GM19240 (cell line): Measurements from ENCODE around the gene TMEM158.

Experiments used
- DNase-seq: peaks from one replicate; pipeline ENCODE4 v3.0.0; 2011; ENCODE audit warnings: low spot score; ENCODE audit not compliant: insufficient read length

The TMEM158 gene

DNA sequence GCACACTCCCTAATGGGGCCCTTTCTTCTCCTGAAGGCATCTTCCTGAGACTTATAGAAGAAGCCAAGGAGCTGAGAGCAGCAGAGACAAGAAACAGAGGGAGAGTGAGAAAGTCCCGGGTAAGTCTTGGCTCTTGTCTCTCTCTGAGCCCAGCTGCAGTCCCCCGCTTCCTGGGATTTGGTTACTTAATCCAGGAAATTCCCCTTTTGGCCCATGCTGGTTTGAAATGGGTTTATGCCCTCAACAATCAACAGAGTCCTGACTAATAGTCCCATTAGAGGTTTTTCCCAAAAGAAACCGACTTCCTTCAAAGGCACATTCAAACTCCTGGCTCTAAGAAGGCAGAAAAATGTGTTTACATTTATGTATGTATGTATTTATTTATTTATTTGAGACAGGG, 22.0 kb downstream of the TMEM158 start:
- DNase-seq = no peak

DNA sequence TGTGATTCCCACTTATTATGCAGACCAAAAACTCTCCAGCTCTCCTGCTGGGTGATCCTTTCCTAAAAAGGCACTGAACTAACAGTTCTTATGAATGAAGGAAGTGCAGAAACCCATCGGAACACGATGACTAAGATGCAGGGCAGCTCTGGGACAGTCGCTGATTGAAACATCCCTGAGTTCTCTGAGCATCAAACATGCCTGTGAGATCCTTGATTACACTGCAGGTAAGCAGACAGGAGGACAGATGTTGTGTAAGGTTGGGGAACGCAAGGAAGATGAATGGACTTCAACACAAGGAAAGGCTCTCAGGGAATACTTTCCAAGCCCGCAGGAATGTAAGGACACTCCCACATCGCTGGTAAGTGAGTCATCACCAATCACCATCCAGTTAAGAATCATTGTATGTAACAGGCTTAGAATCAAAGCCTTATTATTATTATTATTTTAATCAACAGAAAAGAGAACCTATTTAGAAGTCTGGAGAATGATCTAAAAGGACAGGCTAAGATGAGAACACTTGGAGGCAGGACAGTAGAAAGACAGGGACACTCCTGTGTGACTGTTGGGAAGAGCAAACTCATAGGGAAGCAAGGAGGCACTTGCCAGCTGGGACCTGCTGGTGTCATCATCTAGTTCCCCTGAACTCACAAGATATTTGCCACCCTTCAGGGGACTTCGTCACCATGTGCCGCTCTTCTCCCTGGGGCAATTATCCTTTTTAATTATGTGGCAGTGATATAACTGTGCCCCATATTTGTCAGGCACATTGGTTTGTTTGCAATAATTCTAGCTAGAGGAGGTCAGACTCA, 26.0 kb downstream of the TMEM158 start:
- DNase-seq = no peak

DNA sequence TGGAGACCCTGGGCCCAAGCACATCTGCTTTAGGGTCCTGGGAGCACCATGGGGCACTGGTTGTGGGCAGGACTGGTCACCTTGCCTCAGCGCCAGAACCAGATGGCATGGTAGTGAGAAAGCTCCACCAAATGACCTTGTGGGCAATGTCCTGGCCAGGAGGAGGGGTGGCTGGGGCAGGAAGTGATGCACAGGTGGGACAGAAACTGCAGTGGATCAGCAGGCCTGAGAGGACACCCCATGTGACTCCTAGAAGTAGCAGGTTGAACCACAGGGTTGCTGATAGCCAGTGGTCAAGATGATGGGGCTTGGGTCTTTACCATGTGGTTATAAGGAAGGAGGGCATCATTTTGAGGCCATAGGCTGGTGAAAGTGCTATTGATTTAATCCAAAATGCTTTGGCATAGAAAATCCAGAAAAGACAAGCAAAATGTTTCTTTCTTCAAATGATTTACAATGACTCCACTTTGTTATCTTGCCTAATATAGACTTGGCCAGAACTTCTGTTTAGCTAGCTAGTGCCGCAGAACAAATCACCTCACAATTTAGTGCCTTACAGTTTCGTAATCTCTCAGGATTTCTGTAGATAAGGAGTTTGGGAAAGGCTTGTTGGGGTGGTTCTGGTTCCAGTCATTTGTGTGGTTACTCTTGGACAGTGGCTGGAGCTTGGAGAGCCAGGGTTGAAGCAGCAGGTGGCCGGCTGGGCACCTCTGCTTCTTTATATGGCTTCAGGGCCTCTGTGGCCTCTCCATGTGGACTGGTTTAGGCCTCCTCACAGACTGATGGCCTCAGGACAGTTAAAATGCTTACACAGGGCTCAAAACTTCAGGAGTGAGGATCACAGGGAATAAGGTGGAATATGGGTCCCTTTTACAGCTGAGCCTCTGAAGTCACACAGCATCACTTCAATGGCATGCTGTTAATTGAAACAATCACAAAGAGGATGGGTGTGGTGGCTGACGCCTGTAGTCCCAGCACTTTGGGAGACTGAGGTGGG, 27.5 kb downstream of the TMEM158 start:
- DNase-seq = no peak

DNA sequence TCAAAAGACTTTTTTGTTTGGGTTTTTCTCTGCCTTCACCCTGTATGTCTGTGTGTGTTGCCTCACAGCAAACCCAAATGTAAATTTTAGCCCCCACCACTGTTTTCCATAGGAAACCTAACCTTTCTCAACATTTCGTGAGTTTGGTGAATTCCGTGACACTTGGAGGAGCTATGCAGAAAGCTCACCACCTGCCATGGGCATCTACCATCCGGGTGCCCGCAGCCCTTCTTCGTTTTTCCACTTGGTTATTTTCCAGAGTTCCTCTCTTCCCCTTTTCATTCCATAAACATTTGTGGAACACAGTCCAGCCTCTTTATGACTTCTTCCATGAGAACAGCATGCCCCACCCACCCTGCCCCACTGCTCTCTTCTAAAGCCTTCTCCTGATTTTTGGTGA, 31.3 kb downstream of the TMEM158 start:
- DNase-seq = no peak

DNA sequence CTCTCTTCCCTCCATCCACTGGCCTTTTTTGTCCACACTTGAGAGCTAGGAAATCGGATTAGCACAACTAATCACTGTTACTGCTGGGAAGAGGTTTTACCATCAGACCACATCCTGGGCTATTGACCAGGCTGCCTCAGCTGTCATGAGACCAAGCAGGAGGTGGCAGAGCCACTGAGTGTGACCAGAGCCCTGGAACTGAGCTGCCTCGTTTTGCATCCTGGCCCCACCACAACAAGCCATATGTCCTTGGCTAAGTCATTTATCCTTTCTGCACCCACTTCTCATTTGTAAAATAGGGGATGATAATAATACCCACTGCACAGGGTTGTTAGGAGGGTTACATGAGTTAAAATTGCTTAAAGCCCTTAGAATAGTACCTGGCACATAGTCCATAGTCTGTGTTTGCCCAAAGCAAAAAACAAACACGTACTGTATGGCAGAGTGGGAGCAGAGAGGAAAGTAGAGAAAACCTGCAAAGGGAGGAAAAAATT, 34.1 kb downstream of the TMEM158 start:
- DNase-seq = no peak

DNA sequence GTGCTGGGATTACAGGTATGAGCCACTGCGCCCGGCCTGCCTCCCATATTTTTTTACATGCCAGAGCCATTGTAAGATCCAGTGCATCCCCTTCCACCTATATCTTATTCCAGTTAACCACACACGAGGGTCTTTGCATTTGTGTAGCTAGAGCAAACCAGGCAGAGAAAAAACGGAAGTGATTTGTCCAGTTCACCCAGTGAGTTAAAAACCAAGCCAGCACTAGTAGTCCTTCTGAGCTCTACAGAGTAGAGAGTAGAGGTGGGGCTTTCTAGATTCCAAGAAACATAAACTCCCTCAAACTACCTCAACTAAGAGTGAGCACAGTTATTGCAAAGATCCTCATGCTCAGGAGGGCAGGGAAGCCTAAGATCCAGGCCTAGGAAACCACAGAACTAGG, 34.7 kb downstream of the TMEM158 start:
- DNase-seq = no peak

DNA sequence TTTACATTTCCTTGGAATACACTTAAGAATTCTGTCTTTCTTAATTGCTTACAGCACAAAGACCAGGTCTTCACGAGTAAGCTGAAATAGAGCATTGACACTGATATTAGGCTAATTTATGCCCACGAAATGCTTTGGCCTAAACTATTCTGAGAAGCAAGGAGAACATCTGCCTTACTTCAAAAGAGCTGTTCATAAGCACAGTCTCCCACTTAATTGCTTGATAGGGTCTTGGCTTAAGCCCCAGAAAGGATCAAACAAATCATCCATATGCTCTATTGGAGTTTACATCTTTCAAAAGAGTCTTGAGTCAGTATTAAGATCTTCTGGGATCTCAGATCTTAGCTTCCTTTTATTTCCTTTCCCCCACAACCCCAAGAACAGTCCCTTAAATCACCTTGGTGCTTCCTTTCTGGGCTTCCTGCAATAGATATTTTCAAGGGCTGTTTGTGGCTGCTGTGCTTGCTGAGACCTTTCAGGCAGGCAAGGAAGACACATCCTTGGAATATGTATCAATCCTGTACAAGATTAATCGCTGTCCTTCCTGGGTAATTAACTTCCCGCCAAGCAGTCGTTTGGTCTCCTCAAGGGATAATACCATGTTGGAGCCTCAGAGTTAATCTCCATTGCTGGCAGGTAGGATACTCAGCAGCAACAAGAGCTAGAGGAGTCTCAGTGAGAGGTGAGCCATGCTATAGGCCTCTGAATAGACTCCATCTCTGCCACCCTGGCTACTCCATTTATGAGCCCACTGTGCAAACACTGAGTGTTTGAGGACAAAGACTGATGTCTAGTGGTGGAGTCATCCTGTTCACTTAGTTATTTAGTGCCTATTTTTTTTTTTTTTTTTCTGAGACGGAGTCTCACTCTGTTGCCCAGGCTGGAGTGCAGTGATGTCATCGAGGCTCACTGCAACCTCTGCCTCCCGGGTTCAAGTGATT, 37.1 kb downstream of the TMEM158 start:
- no peak for DNase-seq

DNA sequence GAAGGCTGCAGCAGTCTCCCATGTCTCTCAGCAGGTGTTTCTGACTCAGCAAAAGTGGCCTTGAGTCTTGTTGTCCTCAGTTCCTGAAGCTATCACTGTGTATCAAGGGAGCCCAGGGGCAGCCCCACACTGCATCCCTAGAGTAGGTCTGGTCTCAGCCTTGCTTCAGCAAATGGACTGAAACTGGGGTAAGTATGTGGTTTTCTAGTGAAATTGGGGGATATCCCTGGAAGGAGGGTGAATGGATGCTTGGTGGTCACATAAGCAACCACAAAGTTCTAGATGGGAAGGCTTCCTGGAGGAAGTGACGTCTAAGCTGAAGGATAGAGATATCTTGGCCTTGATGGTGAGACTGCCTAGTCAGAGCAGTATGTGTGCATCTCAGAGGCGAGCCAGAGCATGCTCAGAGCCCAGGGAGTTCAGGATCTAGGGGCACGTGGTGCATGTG, 38.4 kb downstream of the TMEM158 start:
- no peak for DNase-seq

DNA sequence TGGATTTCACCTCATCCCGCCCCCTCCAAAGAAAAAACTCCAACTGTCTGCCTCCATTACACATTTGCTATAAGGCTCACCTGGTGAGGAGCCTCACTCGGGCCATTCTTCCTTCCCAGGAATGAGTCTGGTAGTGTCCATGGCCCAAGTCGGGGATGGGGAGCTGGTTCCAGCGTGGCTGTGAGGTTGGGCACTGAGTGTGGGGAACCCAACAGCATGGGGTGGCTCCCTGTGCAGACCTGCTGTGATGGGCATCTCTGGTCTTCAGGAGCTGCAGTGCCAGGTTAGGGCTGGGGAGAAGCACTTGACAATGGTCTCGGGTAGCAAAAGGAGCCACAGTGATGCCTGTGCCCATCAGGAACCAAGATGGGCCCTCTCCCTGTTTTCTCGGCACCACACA, 39.2 kb downstream of the TMEM158 start:
- DNase-seq = no peak

DNA sequence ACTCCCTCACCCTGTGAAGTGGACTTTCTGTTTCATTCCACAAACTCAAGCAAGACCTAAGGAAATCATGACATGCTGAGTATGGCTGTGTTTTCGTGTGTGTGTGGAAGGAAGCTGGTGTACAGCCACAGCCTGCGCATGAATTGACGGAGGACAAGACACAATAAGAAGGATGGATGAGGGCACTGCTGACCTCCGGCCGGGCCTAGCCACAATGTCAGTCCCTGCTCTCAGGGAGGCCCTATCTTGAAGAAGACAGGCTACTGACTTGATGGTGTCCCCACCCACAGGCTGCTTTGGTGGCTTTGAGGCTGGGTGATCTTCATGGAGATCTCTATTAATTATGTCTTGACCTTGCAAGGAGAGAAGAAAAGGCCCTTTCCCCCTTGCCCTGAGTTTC, 40.6 kb downstream of the TMEM158 start:
- no peak for DNase-seq

DNA sequence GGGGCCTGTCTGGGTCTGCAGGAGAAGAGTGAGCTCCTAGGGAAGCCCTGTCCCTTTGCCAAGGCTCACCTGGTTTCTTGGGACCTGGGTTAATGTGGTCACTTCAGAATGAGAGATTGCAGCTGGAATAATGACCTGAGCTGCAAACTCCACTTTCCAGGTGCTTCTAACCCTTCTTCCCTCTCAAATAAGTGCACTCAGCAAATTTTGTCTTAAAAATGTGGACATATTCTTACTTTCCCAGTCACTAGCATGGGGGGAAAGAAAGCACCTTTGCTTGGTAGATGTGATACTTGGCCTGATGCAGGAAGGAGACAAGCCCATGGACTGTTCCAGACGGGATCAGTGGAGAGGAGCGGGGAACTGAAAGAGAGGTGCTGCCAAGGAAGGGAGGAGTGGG, 41.0 kb downstream of the TMEM158 start:
- DNase-seq = no peak

DNA sequence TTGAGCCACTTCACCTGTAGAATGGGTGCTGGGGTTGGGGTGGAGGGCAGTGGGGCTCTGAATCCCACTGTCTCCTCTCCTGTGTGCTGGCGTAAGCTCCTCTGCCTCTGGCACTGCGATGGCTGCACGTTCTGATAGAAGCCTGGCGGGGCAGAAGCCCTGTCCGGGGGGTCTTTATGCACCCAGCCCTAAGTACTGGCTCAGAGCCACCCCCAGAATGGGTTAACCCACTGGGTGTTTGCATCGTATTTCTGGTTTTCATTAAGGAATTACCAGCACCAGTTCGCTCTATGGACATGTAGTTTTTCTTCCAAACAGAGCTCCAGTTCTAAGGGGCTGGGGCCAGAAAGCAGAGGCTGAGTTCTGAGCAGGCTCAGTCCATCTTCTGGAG, 42.2 kb downstream of the TMEM158 start:
- no peak for DNase-seq

DNA sequence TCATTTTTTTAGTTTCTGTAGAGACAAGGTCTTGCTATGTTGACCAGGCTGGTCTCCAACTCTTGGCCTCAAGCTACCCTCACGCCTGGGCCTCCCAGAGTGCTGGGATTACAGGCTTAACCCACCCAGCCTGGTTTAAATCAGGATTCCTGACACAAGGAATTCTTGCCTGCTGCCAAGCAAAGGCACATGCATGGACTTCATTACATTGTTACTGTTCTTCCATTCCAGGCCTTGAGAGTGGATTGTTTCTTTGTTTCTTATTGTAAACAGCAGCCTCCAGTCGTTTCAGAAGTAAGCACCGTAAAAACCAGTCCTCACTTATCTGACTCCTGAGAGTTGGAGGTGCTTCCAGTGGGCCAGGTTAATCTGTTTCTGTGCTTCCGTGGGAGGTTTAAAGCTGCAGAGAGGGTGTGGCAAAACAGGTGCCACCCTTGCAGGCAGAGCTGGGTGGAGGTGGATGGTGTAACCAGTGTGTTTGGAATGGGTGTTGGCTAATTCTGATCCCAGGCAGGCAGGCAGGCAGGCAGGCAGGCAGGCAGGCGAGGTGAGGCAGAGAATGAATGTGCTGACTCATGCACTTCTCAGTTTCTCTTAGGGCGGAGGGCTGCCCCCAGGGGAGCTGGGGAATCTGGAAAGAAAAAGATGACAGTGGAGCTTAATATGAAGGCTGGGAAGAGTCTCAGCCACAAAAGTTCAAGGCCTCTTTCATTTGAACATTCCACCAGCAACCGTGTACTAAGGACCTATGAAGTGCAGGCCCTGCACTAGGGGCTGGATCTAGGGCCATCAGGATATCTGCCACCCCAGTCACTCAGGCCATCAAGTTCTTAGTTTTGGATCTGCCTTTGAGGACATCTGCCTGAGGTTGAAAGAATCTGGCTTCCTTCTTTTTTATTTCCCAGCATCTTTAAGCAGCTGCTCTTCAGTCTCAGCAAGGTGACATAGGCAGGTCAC, 42.9 kb downstream of the TMEM158 start:
- DNase-seq = no peak

DNA sequence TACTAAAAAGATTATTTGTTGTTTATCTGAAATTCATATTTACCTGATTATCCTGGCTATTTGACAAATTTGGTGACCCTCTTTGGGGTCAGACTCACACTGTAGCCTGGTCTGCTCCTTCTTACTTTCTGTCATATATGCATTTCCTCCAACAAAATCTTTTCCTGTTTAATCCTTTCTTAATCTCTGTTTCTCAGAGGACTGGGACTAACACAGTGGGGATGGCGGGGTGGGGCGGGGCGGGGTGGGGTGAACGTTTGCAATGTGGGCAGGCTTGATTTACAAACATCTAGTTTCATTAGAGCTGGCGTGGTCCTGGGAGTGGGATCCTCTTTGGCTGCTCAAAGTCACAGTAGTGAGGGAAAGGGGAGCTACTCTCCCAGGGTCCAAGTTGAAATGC, 44.6 kb downstream of the TMEM158 start:
- DNase-seq = no peak

DNA sequence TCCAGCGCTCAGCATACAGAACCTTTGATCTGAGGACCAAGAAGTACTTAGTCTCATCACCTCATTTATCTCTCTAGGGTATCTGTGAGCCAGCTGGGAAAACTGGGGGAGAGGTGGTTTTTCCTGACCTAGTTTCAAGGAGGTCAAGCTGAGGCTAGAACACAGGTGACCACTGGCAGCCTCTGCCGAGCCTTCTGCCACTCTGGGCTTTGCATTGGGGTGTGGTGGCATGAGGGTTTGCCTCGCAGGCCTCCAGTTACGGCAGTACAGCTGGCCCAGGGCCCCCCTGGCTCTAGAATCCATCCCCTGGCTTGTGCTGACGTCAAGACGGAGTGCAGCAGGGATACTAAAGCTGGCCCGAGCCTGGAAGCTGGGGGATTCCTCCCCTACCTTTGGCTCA, 45.2 kb downstream of the TMEM158 start:
- DNase-seq = no peak

DNA sequence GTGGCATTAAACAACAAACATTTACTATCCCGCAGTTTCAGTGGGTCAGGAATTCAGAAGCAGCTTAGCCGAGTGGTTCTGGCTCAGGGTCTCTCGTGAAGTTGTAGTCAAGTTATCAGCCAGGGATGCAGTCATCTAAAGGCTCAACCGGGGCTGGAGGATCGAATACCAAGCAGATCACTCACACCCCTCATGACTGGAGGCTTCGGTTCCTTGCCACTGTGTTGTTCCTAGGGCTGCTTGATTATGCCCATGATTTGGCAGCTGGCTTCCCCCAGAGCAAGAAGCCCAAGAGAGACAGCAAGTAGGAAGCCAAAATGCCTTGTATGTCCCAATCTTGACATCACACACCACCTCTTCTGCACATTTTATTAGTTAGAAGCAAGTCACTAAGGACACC, 46.0 kb downstream of the TMEM158 start:
- no peak for DNase-seq

DNA sequence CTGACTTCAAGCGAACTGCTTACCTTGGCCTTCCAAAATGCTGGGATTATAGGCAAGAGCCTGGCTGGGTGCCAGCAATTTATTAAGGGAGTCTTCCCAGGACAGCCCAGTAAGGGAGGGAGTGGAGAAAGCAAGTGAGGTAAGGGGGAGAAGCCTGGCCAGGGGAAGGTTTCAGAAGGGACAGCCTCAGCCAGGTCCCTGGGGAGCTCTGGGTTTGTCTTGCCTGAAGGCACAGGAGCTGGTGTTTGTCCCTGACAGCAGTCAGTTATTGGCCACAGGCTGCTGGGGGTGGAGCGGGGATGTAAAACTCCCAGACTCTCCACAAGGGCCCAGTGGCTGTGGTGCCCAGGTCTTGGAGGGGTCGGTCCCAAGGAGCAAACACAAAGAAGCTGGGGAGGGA, 46.9 kb downstream of the TMEM158 start:
- no peak for DNase-seq

DNA sequence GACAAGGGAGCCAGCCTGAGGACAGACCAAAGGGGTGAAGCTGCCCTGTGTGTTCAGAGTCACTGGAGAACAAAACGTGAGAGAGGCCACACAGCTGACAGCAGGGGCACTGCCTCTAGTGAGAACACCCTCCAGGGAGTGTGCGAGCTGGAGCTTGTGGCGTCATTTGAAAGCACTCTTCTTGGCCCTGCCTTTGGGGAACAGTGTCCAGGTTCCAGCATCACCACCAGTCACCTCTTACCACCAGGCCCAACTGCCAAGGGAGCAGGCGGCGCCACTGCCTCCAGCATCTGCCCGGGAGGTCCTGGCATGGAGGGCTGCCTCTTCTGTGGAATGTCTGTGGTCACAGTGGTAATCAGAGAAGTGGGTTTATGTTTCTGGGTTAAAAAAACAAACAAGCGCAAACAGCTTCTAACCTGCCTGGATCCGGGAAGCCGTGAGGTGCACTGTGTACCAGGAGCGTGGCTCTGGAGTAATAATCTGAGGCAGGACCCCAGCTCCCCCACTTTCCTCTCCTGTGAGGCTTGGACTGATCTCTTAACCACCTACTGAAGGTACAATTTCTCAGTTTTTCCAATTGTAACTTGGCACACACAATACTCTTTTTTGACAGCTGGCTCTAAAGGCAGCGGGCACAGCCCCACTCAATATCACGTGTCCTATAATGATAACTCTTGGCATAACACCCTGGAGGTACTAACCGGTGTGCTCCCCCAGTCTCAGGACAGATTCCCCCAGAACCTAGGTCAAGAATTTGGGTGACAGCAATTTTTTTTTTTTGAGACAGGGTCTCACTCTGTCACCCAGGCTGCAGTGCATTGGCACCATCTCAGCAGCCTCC, 47.7 kb downstream of the TMEM158 start:
- DNase-seq = no peak

DNA sequence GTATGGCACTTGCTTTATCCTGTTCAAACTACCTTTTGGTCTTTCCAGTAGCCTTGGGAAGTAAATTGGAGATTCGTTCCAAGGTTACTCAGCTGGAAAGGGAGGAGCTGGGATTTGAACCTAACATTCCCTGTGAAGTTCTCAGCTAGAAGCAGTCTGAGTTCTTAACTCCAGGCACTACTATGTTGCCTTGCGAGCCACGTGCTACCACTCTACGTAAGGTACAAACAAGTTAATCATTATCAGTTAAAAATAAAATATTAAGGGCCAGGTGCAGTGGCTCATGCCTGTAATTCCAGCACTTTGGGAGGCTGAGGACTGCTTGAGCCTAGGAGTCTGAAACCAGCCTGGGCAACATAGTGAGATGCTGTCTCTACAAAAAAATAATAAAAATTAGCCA, 49.2 kb downstream of the TMEM158 start:
- DNase-seq = no peak
